GM23248 (cell line): ENCODE measurements around the gene THBS1.

Experiments
- EZH2 ChIP-seq: fragments of 200-600 bp; sonication (generic); IDR thresholded peaks from 2 replicates; pipeline ENCODE4 v1.6.1; 2018; ENCODE audit warnings: antibody characterized with exemption, mild to moderate bottlenecking; ENCODE audit not compliant: insufficient read depth, poor library complexity, severe bottlenecking
- EZH2phosphoT487 ChIP-seq: fragments of 200-600 bp; sonication (generic); IDR thresholded peaks from 2 replicates; pipeline ENCODE4 v1.6.1; 2018; ENCODE audit warnings: antibody characterized with exemption, moderate library complexity, mild to moderate bottlenecking, low read depth; ENCODE audit not compliant: insufficient read depth

DNA sequence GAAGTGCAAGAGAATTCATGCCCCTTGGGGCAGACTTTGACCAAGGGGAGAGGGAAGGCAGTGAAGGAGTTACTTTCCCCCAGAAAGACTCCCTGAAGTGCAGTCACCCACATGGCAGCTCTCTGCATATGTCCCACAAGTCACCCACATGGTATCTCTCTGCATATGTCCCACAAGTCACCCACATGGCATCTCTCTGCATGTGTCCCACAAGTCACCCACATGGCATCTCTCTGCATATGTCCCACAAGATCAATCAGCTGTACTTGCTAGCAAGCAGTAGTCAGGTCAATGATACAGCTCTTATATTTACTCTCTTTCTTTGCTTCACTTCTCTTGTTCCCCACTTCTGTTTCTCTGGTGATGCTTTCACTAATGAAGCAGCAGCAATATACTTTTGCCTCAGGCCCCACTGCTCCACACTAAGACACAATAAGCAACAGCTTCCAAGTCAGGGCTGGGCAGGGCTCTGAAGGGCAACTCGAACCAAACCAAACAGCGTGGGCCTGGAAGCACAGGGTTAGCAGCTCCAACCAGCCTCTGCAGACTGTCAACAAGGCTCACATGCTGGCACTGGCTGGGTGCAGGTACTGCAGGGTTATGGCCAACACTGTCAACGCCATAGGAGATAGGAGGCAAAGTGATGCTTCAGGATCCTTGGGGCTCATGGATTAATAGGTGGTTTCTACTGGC is 46.7 kb downstream of the THBS1 start:
- TF ChIP-seq EZH2: no peak
- TF ChIP-seq EZH2phosphoT487: no peak
